GM21526 (cell line): ENCODE measurements around the gene DLX1.

Source experiments
- ATAC-seq: cut with Tn5 transposase; IDR thresholded peaks from one replicate; pipeline ENCODE4 v1.9.1; 2021; ENCODE audit warnings: moderate library complexity; ENCODE audit not compliant: unreplicated experiment, low FRiP score

DLX1 gene

DNA sequence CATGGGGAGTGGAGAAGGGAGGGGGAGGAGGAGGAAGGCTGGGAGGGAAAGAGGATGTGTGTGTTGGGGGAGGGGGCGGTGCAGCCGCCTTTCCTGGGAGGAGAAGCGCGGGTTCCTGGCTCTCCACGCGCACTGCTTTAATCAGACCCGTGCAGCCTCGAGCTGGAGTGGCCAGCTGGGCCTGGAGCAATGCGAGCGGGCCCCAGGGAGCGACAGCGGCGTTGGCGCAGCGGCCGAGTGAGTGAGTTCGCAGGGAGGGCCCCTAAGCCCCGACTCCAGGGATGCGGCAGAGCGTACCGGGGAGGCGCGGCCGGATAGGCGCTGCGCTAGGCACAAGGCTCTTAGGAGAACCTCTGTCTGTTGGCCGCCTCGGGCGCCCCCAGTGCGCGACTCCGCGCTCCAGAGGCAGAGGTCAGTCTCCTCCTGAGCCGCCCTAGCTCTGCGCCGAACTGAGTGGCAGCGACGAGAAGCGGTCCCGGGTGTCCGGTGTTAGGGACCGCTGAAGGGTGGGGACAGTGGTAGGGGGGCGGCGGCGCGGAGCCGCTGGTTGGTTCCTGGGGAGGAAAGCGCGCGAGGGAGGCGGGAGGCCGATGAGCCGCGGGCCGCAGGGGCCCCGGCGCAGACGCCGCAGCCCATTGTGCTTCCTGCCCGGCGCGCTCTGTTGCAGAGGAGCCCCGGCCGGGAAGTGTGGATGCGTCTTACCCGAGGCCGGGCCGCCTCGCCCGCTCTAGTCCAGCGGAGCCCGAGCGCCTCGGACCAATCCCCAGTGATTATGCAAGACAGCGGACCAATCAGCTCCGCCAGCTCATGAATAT, 455 bp upstream of the DLX1 start:
- ATAC-seq: peak; percentile 89

GRCh38 chr2:172086241-172087206, 1.2 kb downstream of the DLX1 start:
- no peak for ATAC-seq

DNA sequence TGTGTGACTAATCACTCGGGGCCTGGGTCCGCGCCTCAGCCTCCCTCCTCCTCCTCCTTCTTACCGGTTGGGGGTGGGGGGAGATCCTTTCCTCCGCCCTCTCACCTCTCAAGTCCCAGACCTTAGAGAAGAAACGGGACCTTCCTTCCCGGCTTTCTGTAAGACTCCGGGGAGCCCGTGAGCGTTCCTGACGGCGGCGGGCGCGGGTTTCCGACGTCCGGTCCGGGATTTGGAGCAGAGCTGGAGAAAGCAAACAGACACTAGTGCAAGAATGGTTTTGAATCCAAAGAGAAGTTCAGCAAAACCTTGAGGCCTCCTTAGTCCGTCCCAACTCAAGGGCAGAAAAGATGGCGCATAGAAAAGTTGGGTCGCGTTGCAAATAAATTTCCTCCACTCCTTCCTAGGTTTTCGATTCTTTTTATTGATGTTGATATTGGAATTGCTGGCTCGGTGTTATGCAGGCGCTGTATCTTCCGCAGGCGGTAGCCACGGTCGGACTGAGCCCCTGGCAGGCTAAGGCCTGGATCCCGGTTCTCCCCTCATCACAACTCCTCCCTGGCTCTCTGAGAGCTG, 2.0 kb downstream of the DLX1 start:
- ATAC-seq: no peak

GRCh38 chr2:172087780-172088244, 2.5 kb downstream of the DLX1 start:
- no peak for ATAC-seq

GRCh38 chr2:172088245-172089004, 3.1 kb downstream of the DLX1 start:
- ATAC-seq: no peak

DNA sequence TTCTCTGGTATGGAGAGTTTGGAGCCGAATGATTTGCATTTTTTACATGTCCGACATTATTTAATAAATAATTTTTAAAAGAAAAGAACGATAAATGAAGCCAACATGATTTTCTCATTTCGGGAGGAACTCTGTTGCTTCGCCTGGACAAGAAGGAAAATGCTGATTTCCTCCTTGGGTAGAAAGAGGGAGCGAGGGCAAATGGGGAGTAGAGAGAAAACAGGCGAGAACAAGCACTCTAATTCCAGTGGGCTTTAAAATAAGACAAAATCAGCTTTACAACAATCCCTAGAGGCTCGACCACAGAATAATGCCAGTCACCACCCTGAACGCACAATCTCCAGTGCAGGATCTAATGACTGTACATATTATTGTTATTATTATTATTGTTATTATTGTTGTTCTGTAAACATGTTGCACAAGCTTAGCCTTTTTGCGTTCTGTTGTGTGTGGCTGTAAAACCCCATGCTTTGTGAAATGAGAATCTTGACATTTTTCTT, 3.7 kb downstream of the DLX1 start:
- ATAC-seq: no peak

DNA sequence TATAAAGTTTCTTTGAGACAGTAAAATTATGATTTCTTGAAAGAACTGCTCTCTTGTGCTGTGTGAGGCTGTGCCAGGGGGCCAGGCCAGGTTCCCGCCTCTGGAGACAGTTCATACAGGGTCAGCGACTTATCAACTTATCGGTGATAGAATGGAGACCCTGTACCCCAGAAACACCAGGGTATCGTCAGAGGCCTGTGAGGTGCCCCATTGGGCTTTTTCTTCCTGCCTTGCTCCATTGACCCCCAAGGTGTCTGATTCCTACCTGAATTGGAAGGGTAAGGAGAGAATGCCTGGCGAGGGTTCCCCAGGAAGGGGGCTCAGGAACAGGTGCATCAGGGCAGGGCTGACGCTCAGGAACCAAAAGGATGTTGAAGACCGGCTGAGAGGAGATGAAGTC, 4.3 kb downstream of the DLX1 start:
- no peak for ATAC-seq

DNA sequence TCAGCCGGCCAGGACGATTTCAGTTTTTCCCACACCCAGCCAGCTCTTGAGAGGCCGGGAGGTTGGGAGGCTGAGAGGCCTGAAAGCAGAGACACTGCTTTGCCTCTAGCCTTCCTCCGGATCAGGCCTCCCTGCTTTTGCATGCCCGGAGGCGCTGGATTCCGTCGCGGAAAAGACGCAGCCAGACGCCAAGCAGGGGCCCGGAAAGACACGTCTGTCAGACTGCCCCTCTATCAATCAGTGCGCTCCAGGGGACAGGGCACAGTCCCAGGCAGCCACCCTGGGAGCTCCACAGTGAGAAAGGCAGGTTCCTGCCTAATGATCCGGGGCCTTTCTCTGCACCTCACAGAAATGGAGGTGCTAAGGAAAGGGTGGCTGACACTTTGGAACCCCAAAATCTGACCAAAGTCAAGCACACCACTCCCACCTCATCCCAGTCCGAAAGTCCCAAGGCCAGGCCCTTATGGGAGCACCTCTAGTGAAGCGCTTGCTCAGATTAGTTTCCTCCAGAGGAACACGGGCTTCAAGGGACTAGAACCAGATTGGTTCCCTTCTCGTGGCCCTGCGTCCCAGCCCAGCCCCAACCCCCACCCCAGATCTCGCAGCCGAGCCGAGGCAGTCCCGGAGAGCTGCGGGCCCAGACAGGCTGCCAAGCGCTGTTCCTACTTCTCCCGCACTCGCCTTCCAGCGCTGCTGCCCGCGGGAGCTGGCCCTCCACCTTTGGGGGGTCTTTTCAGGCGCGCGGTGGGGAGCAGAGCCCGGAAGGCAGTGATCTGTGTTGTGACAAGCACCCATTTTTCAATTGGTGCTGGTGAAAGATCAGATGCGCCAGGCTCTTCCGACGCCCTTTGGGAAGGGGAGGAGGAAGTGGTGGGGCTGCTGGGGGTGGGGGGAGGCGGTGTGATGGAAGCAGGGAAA, 5.0 kb downstream of the DLX1 start:
- ATAC-seq: no peak

DNA sequence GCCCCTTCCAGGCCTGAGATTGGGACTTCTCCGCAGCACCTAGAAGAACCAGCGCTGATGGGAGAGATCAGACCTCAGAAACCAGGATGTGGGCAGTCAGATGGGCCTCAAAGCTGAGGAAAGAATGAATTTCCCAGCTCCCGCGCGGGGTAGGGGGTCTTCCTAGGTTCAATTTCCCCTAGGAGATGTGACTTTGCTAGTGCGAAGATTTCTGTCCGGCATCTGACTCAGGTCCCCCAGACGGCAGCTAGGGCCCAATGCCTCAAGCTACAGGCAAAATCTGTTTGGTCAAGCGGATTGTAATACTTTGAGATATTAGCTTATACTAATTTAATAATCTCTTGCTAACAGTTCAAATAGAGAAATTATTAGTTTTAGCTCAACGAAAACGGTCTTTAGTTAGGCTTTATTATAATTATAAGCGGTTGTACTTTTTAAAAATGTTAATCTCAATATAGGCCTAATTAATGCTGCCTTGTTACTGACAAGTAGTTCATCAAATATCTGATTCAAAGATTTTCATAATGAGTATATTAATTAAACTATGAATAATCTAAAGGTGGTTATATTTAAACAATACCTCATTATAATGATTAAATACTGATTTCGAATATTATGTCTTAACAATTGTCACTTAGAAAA, 5.8 kb downstream of the DLX1 start:
- no peak for ATAC-seq

GRCh38 chr2:172091761-172092566, 6.7 kb downstream of the DLX1 start:
- ATAC-seq: no peak

DNA sequence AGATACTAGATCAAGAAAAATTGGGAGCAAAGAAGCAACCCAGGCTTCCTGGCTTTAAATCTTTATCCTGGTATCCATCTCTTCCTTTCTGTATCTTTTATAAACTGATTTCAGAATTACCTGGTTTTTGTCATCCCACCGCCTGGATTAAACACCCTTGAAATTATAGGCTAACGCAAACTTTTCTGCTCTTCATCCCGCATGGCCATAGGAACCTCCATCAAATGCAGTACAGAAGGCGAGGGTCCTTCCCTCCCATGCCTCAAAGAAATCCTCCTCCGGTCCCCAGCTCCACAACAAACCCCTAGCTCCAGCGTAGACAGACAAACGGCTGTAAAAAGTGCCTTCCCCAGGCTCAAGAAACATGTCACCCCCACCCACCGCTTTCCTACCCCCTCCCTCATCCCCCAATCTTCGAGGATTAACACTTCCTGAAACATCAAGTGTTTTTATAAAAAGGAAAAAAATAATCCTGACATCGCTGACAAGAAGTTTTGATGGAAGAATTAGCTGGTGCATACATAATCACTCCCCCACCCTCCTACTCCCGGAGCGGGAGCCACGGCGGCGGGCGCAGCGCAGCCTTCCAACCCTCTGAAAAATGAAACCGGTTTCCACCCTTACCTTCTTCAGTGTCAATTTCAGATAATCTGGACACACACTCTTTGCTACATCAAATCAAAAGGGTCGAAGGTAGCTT, 7.6 kb downstream of the DLX1 start:
- no peak for ATAC-seq

DNA sequence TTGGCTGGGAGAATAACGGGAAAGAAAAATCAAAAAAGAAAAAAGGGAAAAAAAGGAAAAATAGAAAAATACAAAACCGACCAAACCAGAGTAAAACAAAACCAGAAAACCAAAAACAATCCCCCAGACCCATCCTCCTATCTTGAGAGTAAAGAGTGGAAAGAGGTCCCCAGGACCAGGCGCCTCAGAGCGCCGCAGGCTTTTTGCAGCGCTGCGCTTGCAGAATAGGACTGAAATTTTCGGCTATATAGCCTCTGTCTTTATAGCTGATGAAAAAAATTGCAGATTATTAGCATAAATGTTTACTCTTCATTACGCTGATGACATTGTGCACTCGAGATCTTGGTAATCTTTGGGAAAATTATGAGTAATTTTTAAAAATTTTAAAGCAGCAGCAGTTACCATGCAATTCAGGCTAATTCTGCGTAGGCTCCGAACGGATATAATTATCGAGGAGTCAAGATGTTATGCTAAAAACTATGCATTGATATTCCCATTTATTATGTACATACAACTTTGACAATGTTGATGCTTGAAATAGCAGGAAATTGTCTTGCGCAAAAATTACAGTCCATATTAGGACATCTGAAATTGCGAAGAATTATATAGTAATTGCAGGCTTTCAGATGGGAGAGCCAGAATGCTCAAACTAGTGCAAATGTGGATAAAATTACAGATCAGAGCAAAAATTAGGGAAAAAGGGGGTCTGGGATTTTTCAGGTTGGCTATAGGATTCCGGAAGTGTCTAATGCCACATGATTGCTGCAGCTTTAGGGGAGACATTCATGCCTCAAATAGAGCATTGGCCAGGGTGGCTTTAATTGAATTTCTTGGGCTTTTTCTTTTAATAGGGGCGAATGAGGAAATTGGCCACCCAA, 8.3 kb downstream of the DLX1 start:
- ATAC-seq: no peak

GRCh38 chr2:172094294-172095145, 9.2 kb downstream of the DLX1 start:
- no peak for ATAC-seq

DNA sequence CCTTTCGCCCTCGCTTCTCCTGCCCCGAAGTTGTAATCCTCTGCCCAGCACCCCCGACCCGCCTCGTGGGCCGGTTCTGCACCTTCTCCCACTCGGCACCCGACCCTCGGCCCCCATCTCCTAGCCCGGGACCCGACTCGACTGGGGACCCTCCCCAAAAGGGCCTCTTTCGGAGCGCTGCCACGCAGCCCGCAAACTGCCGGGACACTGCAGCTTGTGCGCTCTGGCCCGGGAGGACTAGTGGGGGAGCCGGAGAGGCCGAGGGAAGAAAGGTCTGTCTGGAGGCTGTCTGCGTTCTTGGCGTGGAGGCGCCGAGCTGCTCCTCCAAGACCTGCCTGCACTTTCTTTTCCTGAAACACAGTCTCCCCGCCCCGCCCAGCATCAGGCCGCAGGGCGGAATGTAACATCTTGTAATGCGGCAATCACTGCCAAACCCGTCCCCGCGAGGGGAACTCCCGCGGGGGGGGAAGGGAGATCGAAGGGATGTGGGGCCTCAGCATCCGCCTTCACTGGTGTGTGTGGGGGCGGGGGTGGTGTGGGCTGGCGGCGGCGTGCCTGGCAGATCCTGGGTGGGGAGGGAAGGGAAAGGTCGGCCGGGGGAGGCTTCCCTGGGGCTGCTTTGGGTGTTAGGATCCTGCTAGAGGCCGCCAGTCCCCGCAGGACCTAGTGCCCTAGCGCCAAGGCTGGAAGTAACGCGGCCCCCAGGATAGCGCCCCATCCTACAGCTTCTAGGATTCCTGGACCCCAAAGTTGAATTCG, 10.0 kb downstream of the DLX1 start:
- no peak for ATAC-seq
